GM04504 (cell line): ENCODE results near the gene WBP2.
A peak's percentile ranks its signal among the peaks of the same experiment; 100 is the strongest.

ENCODE experiments used
- DNase-seq: peaks from one replicate; pipeline ENCODE4 v3.0.0-alpha.2; 2012; ENCODE audit warnings: low read depth

The WBP2 gene

GRCh38 chr17:75855310-75856061 lies at the start of gene WBP2:
TSS of gene WBP2 (minus strand) at chr17:75855335. CDS start at chr17:75855297, 38 bp downstream.
- DNase-seq: peak; percentile 99

GRCh38 chr17:75902406-75902805 lies 47.3 kb upstream of the WBP2 start:
- no peak for DNase-seq

GRCh38 chr17:75901727-75902126 lies 46.6 kb upstream of the WBP2 start:
- no peak for DNase-seq

GRCh38 chr17:75900691-75901533 lies 45.8 kb upstream of the WBP2 start:
- DNase-seq: no peak

GRCh38 chr17:75899767-75900468 lies 44.8 kb upstream of the WBP2 start:
- no peak for DNase-seq

- DNase-seq: no peak
Observed at GRCh38 chr17:75899353-75899752, 44.2 kb upstream of the WBP2 start.

- DNase-seq: no peak
Observed at GRCh38 chr17:75898791-75899190, 43.7 kb upstream of the WBP2 start.

GRCh38 chr17:75898065-75898464 lies 42.9 kb upstream of the WBP2 start:
- no peak for DNase-seq

GRCh38 chr17:75897160-75898019 lies 42.3 kb upstream of the WBP2 start:
- DNase-seq: no peak

- DNase-seq: peak; percentile 66
Observed at GRCh38 chr17:75896415-75897159, 41.5 kb upstream of the WBP2 start, which contains the start of gene TRIM65. TSS of gene TRIM65 (minus strand) at chr17:75896951. CDS start at chr17:75896937, 14 bp downstream.

- no peak for DNase-seq
Observed at GRCh38 chr17:75895370-75896155, 40.4 kb upstream of the WBP2 start.

- DNase-seq: no peak
Observed at GRCh38 chr17:75894049-75894733, 39.1 kb upstream of the WBP2 start.

GRCh38 chr17:75893305-75894048 lies 38.3 kb upstream of the WBP2 start:
- DNase-seq: no peak

- DNase-seq: no peak
Observed at GRCh38 chr17:75892556-75893224, 37.6 kb upstream of the WBP2 start.

- no peak for DNase-seq
Observed at GRCh38 chr17:75891605-75892555, 36.7 kb upstream of the WBP2 start.

GRCh38 chr17:75891022-75891604 lies 36.0 kb upstream of the WBP2 start:
- no peak for DNase-seq

GRCh38 chr17:75889454-75889853 lies 34.3 kb upstream of the WBP2 start:
- DNase-seq: no peak
